Mesenchymal stem cell (in vitro differentiated cells and primary cell): ENCODE measurements around the gene DPF1.

Experiments used
- DNase-seq: peaks from one replicate; pipeline ENCODE4 v3.0.0-alpha.2; 2013
- H2AFZ ChIP-seq: one replicate; pipeline ENCODE4 v1.6.1; 2013; ENCODE audit warnings: low read depth, mild to moderate bottlenecking, control low read depth, inconsistent platforms, low read length, moderate library complexity
- H2AK5ac ChIP-seq: 2 replicates; pipeline ENCODE4 v1.6.1; 2013; ENCODE audit warnings: low read length, moderate library complexity, mild to moderate bottlenecking, inconsistent platforms; ENCODE audit not compliant: severe bottlenecking
- H2BK120ac ChIP-seq: one replicate; pipeline ENCODE4 v1.6.1; 2013; ENCODE audit warnings: low read depth, mild to moderate bottlenecking, inconsistent platforms, low read length, moderate library complexity
- H2BK12ac ChIP-seq, 2 experiments: one replicate each; pipeline ENCODE4 v1.6.1; 2013; ENCODE audit warnings: inconsistent platforms in 2 of 2, low read length in 2 of 2, mild to moderate bottlenecking in 2 of 2, moderate library complexity in 2 of 2, control low read depth in 1 of 2
- H2BK15ac ChIP-seq: one replicate; pipeline ENCODE4 v1.6.1; 2013; ENCODE audit warnings: mild to moderate bottlenecking, low read depth, inconsistent platforms; ENCODE audit not compliant: poor library complexity, severe bottlenecking
- H2BK5ac ChIP-seq: 2 replicates; pipeline ENCODE4 v1.6.1; 2013; ENCODE audit warnings: low read depth, mild to moderate bottlenecking, low read length, control low read depth, inconsistent platforms; ENCODE audit not compliant: poor library complexity, severe bottlenecking
- H3K14ac ChIP-seq, 2 experiments: one replicate each; pipeline ENCODE4 v1.6.1; 2013; ENCODE audit warnings: inconsistent platforms in 2 of 2, low read length in 2 of 2, control low read depth in 1 of 2, mild to moderate bottlenecking in 1 of 2, moderate library complexity in 1 of 2
- H3K18ac ChIP-seq, 2 experiments: one replicate each; pipeline ENCODE4 v1.6.1; 2013; ENCODE audit warnings: inconsistent platforms in 2 of 2, low read length in 2 of 2, control low read depth in 1 of 2, low read depth in 1 of 2, mild to moderate bottlenecking in 1 of 2
- H3K23ac ChIP-seq, 2 experiments: one replicate each; pipeline ENCODE4 v1.6.1; 2013; ENCODE audit warnings: inconsistent platforms in 2 of 2, low read length in 2 of 2, mild to moderate bottlenecking in 2 of 2, moderate library complexity in 2 of 2, control low read depth in 1 of 2
- H3K27ac ChIP-seq: 2 replicates; pipeline ENCODE4 v1.5.1; 2013; ENCODE audit warnings: mild to moderate bottlenecking, moderate library complexity, low read length, control low read depth, inconsistent platforms; ENCODE audit not compliant: poor library complexity, severe bottlenecking
- H3K27me3 ChIP-seq, 2 experiments: 2 replicates each; pipeline versions ENCODE4 v1.6.1 to v1.7.0; 2013; ENCODE audit warnings: low read length in 2 of 2, mild to moderate bottlenecking in 2 of 2, moderate library complexity in 2 of 2, control low read depth in 1 of 2, inconsistent platforms in 1 of 2; ENCODE audit not compliant: control insufficient read depth in 1 of 2, insufficient read depth in 1 of 2
- H3K36me3 ChIP-seq, 2 experiments: 2 replicates each; pipeline versions ENCODE4 v1.6.1 to v1.7.0; 2013; ENCODE audit warnings: low read length in 2 of 2, control low read depth in 1 of 2, inconsistent platforms in 1 of 2, low read depth in 1 of 2, mild to moderate bottlenecking in 1 of 2; ENCODE audit not compliant: insufficient read depth in 2 of 2, control insufficient read depth in 1 of 2
- H3K4ac ChIP-seq, 2 experiments: one replicate each; pipeline ENCODE4 v1.6.1; 2013; ENCODE audit warnings: inconsistent platforms in 2 of 2, low read length in 2 of 2, mild to moderate bottlenecking in 2 of 2, moderate library complexity in 2 of 2, control low read depth in 1 of 2, low read depth in 1 of 2
- H3K4me1 ChIP-seq: 2 replicates; pipeline ENCODE4 v1.6.1; 2013; ENCODE audit warnings: low read depth, low read length, control low read depth; ENCODE audit not compliant: control insufficient read depth, insufficient read depth
- H3K4me2 ChIP-seq: 2 replicates; pipeline ENCODE4 v1.6.1; 2013; ENCODE audit warnings: low read length, mild to moderate bottlenecking, inconsistent platforms; ENCODE audit not compliant: poor library complexity, severe bottlenecking
- H3K4me3 ChIP-seq, 2 experiments: 2 replicates each; pipeline versions ENCODE4 v1.5.1 to v1.7.0; 2013; ENCODE audit warnings: low read length in 2 of 2, mild to moderate bottlenecking in 2 of 2, control low read depth in 1 of 2, low read depth in 1 of 2; ENCODE audit not compliant: insufficient read depth in 1 of 2
- H3K79me1 ChIP-seq: replicated peaks from 2 replicates; pipeline ENCODE4 v1.6.1; 2013; ENCODE audit warnings: mild to moderate bottlenecking, control low read depth, low read length, inconsistent platforms; ENCODE audit not compliant: poor library complexity, severe bottlenecking
- H3K9ac ChIP-seq: 2 replicates; pipeline ENCODE4 v1.7.0; 2013; ENCODE audit warnings: mild to moderate bottlenecking, low read length, moderate library complexity
- H3K9me3 ChIP-seq: 2 replicates; pipeline ENCODE4 v1.7.0; 2013; ENCODE audit warnings: mild to moderate bottlenecking, low read length; ENCODE audit not compliant: control insufficient read depth
- H4K8ac ChIP-seq: one replicate; pipeline ENCODE4 v1.6.1; 2013; ENCODE audit warnings: inconsistent platforms, mild to moderate bottlenecking, low read length, moderate library complexity
- H4K91ac ChIP-seq: one replicate; pipeline ENCODE4 v1.6.1; 2013; ENCODE audit warnings: mild to moderate bottlenecking, low read length, inconsistent platforms
- WGBS: methylation state at CpG from one replicate; pipeline ENCODE4 v1.1.7; 2013; ENCODE audit warnings: mixed read lengths; 5-methylcytosine and 5-hydroxymethylcytosine counted together

The DPF1 gene

DNA sequence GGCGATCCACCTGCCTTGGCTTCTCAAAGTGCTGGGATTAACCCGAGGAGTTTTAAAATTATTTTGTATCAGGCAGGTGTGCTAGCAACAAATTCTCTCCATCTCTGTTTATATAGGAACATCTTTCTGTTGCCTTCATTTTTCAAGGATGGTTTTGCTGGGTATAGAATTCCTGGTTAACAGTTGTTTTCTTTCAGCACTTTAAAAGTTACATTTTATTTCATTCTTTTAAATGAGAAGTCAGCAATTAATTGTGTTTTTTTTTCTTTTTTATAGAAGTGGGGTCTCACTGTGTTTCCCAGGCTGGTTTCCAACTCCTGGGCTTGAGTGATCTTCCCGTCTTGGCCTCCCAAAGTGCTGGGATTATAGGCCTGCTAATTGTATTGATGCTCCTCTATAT is 44.0 kb downstream of the DPF1 start:
- no peak overlapping the region for H4K91ac ChIP-seq
- WGBS, result 100% methylated on average over 3 of the region's 3 CpGs
- H3K79me1 ChIP-seq, result peaks cover 24% of the 10 kb centered on the region
- H3K9me3 ChIP-seq, result peaks cover 7% of the 10 kb centered on the region
- no peak overlapping the region for H3K27ac ChIP-seq
- no peak overlapping the region for H3K4me2 ChIP-seq
- no peak for DNase-seq
- peaks cover 3% of the 10 kb centered on the region for H3K4me1 ChIP-seq
- H3K4me3 ChIP-seq, result no peak overlapping the region
- H2BK15ac ChIP-seq, result no peak overlapping the region
- H4K8ac ChIP-seq, result no peak overlapping the region
- H3K18ac ChIP-seq, result no peak overlapping the region
- no peaks in the 10 kb centered on the region for H3K27me3 ChIP-seq
- H2BK120ac ChIP-seq, result no peak overlapping the region
- no peak overlapping the region for H3K23ac ChIP-seq
- no peak overlapping the region for H2BK5ac ChIP-seq
- H3K14ac ChIP-seq, result no peak overlapping the region
- H3K4ac ChIP-seq, result no peak overlapping the region
- H2AFZ ChIP-seq, result no peak overlapping the region
- H3K36me3 ChIP-seq, result peaks cover 23 to 58% of the 10 kb centered on the region in 2 experiments
- no peak overlapping the region for H2AK5ac ChIP-seq
- no peak overlapping the region for H3K9ac ChIP-seq
- no peak overlapping the region for H2BK12ac ChIP-seq

DNA sequence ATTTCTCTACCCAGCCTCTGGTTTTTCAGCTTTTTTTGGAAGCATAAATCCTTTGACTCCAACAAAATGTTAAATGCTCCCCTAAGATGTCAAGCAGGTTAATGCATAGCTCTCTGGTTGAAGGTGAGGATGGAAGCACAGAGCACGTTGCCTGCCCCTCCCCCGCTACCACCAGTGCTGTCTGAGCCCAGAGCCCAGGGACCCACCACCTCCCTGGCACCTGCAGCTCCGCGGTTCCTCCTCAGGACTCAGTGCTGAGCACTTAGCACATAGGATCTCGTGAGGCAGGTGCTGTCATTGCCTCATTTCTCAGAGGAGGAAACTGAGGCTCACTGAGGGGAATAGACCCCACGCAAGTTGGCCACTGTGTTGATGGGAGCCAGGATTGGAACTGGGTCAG is 48.6 kb downstream of the DPF1 start:
- no peaks in the 10 kb centered on the region for H3K4me1 ChIP-seq
- H3K14ac ChIP-seq, result no peak overlapping the region
- H3K4me2 ChIP-seq, result no peak overlapping the region
- H2BK15ac ChIP-seq, result no peak overlapping the region
- no peaks in the 10 kb centered on the region for H3K27me3 ChIP-seq
- H2BK5ac ChIP-seq, result no peak overlapping the region
- no peak overlapping the region for H3K9ac ChIP-seq
- peaks cover 23 to 55% of the 10 kb centered on the region in 2 experiments for H3K36me3 ChIP-seq
- H3K9me3 ChIP-seq, result peaks cover 5% of the 10 kb centered on the region
- DNase-seq, result no peak
- H2AFZ ChIP-seq, result no peak overlapping the region
- H3K18ac ChIP-seq, result no peak overlapping the region
- no peak overlapping the region for H4K91ac ChIP-seq
- no peak overlapping the region for H3K27ac ChIP-seq
- no peak overlapping the region for H2AK5ac ChIP-seq
- H3K79me1 ChIP-seq, result peaks cover 28% of the 10 kb centered on the region
- H3K4ac ChIP-seq, result no peak overlapping the region
- WGBS, result 90% methylated on average over 6 of the region's 6 CpGs
- no peak overlapping the region for H2BK120ac ChIP-seq
- H3K4me3 ChIP-seq, result no peak overlapping the region
- H3K23ac ChIP-seq, result no peak overlapping the region
- H2BK12ac ChIP-seq, result no peak overlapping the region
- no peak overlapping the region for H4K8ac ChIP-seq

DNA sequence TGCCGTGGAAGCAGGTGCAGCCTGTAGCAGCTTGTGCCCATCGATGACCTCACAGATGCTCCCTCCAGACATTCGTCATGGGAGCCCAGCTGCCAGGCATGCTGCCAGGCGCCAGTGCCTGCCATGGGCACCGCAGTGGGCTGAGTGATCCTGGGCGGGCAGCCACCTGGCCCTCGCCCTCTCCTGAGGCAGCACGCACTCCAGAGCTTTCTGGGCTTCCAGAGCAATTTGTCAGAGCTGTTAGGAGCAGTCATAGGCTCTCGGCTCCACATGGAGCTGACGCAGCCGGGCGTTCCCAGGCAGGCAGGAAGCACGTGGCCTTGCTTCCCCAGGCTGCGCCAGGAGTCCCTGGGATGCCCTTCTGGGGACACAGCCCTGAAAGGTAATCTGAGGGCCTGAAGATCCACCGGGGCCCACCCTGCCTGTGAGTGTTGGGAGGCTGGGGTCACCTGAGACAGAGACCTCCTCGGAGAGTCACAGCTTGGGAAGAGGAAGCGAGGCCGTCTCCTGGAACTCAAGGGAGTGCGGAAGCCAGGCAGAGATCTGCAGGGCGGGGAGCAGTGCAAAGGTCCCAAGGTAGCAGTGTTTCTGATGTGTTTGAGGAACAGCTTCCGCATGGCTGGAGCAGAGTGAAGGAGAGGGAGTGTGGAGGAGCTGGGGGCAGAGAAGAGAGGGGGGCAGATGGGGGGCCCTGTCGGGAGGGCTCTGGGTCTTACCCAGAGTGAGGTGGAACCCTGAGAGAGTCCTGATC is 50.6 kb downstream of the DPF1 start:
- no peak overlapping the region for H3K18ac ChIP-seq
- WGBS, result 93% methylated on average over 22 of the region's 22 CpGs
- H4K8ac ChIP-seq, result no peak overlapping the region

DNA sequence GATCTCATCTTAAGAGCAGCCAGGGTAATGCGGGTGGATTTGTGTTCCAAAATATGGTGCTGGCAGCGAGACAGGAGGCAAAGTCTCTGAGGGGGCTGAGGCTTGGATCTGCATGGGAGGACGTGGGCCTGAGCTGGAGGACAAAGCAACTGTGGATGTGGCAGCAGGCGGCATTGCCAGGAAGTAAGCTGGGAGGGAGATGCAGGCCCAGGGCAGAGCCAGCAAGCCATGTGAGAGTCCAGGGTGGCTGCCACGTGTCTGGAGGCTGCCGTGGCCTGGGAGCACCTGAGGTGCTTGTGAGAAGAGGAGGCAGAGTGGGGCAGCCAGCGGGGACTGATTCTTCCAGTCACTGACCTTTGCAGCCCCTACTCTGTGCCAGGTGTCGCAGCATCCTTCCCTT is 52.0 kb downstream of the DPF1 start:
- Histone ChIP-seq H3K9ac (no peak overlapping the region), H3K4me1 (no peaks in the 10 kb centered on the region), H3K4me2 (no peak overlapping the region), H2BK15ac (no peak overlapping the region), H3K27ac (no peak overlapping the region), H3K4me3 (no peak overlapping the region), H2BK120ac (no peak overlapping the region), H2AK5ac (no peak overlapping the region), H2BK12ac (no peak overlapping the region), H2BK5ac (no peak overlapping the region), H3K36me3 (peaks cover 37 to 70% of the 10 kb centered on the region in 2 experiments), H3K27me3 (no peaks in the 10 kb centered on the region), H3K79me1 (peaks cover 42% of the 10 kb centered on the region), H3K4ac (no peak overlapping the region), H3K14ac (no peak overlapping the region), H3K9me3 (no peaks in the 10 kb centered on the region), H3K18ac (no peak overlapping the region), H4K8ac (no peak overlapping the region), H3K23ac (no peak overlapping the region), H4K91ac (no peak overlapping the region), H2AFZ (no peak overlapping the region)
- 97% methylated on average over 8 of the region's 8 CpGs for WGBS
- no peak for DNase-seq

More for the DNA sequence above, 50.6 kb downstream of the DPF1 start:
- no peak overlapping the region for H2AK5ac ChIP-seq
- H3K27me3 ChIP-seq, result no peaks in the 10 kb centered on the region
- H3K4me2 ChIP-seq, result no peak overlapping the region
- H2AFZ ChIP-seq, result no peak overlapping the region
- no peak overlapping the region for H3K4ac ChIP-seq
- H3K9me3 ChIP-seq, result no peaks in the 10 kb centered on the region
- H3K23ac ChIP-seq, result no peak overlapping the region
- no peaks in the 10 kb centered on the region for H3K4me1 ChIP-seq
- H3K27ac ChIP-seq, result no peak overlapping the region
- H2BK5ac ChIP-seq, result no peak overlapping the region
- H4K91ac ChIP-seq, result no peak overlapping the region
- H2BK12ac ChIP-seq, result no peak overlapping the region
- H2BK120ac ChIP-seq, result no peak overlapping the region
- H3K4me3 ChIP-seq, result no peak overlapping the region
- no peak overlapping the region for H2BK15ac ChIP-seq
- peaks cover 28 to 68% of the 10 kb centered on the region in 2 experiments for H3K36me3 ChIP-seq
- no peak for DNase-seq
- no peak overlapping the region for H3K14ac ChIP-seq
- H3K9ac ChIP-seq, result no peak overlapping the region
- peaks cover 40% of the 10 kb centered on the region for H3K79me1 ChIP-seq
